HG03565 (cell line): ENCODE data around the gene CHAT.
"Not testable (repeated sequence)": the region's sequence is repeated elsewhere in the genome, so short reads cannot be mapped to it uniquely, and the experiment has no call there.

ENCODE experiments used
- ATAC-seq: cut with Tn5 transposase; IDR thresholded peaks from one replicate; pipeline ENCODE4 v1.9.1; 2021; ENCODE audit warnings: mild to moderate bottlenecking, moderate library complexity; ENCODE audit not compliant: unreplicated experiment

Gene CHAT

DNA sequence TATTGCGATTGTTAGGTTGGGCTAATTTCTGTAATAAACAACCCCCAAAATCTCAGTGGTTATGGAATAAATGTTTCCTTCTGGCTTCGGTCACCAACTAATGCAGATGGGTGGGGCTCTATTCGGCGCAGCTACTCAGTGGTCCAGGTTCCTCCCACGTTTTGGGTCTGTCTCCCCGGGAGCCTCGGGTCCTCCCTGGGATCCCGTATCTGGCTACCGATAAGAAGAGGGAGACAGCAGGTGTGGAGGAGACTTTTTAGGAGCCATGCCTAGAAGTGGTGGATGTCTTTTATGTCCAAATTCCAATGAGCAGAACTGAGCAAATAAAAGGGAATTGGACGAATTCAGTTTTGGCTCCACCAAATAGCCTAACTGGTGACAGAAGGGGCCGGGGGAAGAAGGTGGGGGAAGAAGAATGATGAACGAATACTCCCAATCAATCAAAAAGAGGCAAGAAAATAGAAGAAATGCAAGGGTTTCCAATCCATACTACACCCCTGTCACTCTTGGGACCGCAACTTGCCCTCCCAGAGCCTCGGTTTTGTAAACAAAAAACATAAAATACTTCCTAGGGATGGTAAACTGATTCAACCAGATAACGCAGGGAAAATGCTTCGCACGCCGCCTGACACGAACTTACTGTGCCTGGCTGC, 65.1 kb downstream of the CHAT start:
- no peak for ATAC-seq

GRCh38 chr10:49679480-49679893, 65.7 kb downstream of the CHAT start, which contains the start of gene C10orf53:
TSS of gene C10orf53 (plus strand) at chr10:49679651. CDS start at chr10:49679698, 47 bp downstream.
- ATAC-seq = no peak

GRCh38 chr10:49682449-49682848, 68.6 kb downstream of the CHAT start:
- not testable (repeated sequence) for ATAC-seq

- ATAC-seq = no peak
Measured at GRCh38 chr10:49682879-49683278, 69.0 kb downstream of the CHAT start.

GRCh38 chr10:49686651-49687050, 72.8 kb downstream of the CHAT start:
- ATAC-seq = no peak

- no peak for ATAC-seq
Measured at GRCh38 chr10:49688261-49688846, 74.5 kb downstream of the CHAT start.

DNA sequence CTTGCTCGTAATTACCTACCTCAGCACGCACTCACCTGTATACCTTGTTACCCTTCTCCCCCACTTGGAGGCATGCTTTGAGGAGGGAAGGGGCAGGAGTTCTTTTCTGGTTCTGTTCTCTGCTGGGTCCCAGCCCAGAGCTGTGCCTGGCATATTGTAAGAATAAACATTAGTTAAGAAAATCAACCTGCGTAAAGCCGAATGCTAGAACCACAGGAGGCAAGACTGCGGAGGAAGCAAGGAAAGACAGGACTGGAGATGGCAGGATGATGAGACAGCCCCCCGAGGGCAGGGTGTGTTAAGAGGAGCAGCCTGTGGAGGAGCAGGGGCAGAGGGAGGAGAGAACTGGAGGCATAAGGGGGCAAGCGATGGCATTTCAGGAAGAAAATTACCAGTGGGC, 75.1 kb downstream of the CHAT start:
- ATAC-seq = no peak

DNA sequence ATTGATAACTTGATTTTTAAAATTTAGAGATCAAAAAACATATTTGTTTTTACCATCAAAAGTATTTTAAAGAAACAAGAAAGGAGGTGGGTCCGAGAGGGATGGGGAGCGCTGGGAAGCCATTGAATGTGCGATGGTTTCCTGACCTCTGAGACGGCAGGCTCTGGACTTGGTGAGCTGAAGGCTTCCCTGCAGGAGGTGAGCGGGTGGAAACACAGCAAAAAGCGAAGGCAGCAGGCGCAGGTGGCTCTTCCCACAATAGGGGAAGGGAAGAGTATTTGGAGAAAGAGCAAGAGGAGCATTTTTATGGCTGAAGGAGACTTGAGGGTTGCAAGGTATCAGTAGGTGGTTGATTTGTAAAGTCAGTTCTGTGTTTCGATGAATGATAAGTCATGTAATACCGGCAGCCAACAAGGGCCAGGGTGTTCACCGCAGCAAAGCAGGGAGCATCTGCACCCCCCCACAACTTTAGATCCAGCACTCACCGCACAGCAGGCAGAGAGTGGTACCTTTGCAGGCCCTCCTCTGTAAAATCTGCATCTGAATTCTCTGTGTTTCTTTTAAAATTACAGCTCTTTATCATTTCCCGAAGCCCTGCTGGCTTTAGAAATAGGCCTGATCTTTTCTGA, 76.2 kb downstream of the CHAT start:
- no peak for ATAC-seq

DNA sequence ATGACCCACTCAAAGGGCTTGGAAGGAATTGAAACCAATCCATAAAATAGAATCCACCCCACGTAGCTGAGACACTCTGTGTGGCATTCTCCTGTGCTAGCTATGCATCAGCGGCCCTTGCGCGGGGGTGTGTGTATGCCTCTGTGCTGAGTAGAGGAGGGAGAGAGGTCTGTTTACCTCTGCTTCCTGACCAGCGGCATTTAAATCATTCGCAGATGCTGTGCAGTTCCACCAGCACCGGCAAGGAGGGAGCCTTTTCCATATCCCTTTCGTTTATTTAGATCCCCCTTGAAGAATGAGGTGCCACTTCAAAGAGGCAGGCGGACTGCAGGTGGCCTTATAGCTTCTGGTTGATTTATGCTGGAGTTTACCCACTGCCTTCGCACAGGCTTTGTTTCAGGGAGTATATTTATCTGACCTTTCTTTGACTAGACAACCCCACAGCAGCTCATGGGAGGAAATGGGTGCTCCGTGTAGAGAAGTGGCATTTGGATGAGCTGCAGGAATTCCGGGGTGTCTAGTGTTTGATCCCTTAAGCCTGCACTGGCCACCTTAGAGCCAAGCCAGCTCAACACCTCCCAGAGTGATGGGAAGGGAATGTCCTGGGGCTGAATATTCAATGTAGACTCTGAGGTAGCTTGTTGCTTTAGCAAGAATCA, 77.0 kb downstream of the CHAT start:
- no peak for ATAC-seq

DNA sequence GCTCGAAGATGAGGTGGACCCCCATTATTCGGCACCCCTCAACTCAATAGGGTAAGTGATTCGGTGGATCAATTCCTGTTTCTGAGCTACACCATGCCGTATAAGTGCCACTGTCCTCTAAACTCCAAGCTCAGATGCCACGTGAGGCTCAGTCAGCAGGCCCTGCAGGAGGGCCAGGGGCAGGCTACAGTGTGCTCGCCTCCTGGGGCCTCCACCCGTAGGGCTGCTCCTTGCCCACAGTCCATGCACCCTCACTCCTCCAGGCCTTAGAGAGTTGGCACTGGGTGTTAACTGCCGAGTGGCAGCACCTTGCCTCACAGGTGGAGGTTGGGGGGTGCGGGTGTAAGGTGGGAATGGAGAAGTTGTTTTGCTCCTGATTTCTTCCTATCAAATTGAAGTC, 77.8 kb downstream of the CHAT start:
- no peak for ATAC-seq

- ATAC-seq = no peak
Measured at GRCh38 chr10:49694466-49694865, 80.6 kb downstream of the CHAT start.

GRCh38 chr10:49696311-49696710, 82.5 kb downstream of the CHAT start:
- no peak for ATAC-seq

- no peak for ATAC-seq
Measured at GRCh38 chr10:49698679-49699078, 84.8 kb downstream of the CHAT start.

GRCh38 chr10:49700211-49700610, 86.4 kb downstream of the CHAT start:
- no peak for ATAC-seq

- ATAC-seq = no peak
Measured at GRCh38 chr10:49700997-49701396, 87.2 kb downstream of the CHAT start.

- ATAC-seq = no peak
Measured at GRCh38 chr10:49707585-49707984, 93.7 kb downstream of the CHAT start.

DNA sequence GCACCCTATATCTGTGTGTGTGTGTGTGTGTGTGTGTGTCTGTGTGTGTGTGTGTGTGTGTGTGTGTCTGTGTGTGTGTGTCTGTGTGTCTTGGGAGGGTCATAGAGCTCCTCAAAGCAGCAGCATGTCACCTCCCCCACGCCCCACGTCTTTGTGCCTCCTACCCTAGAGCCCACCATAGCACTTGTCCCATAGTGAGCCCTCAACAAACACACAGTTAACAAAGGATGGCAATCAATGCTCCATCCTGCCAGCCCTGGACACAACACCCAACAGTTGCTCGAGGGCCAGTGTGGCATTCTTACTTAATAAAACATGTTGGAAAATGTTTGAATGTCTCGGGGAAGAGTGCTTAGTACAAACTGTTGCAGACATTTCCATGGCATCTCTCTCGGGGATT, 96.1 kb downstream of the CHAT start:
- ATAC-seq = no peak

- ATAC-seq = no peak
Measured at GRCh38 chr10:49710966-49711365, 97.1 kb downstream of the CHAT start.

GRCh38 chr10:49711481-49711880, 97.6 kb downstream of the CHAT start:
- no peak for ATAC-seq

DNA sequence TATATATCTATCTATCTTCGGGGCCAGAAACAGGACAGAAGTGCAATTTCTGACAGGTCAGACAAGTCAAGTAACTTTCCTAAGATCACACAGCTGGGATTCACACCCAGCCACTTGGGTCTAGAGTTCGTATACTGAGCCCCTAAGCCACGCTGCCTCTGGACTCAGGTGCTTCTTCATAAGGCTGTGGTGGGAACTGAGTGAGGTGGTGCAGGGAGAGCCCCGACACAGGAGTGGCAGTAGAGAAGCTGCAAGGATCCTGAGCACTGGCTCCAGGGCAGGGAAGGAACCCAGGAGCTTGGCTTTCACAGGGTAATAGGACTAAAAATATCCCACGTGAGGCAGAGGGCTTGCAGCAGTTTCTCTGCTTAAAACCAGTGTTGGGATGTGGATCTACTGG, 99.4 kb downstream of the CHAT start:
- ATAC-seq = no peak
